GM19025 (cell line): ENCODE results near the gene CLTCL1.

ENCODE experiments used
- ATAC-seq: cut with Tn5 transposase; IDR thresholded peaks from one replicate; pipeline ENCODE4 v1.9.1; 2021; ENCODE audit warnings: mild to moderate bottlenecking, low read depth, moderate library complexity; ENCODE audit not compliant: unreplicated experiment

Gene CLTCL1

DNA sequence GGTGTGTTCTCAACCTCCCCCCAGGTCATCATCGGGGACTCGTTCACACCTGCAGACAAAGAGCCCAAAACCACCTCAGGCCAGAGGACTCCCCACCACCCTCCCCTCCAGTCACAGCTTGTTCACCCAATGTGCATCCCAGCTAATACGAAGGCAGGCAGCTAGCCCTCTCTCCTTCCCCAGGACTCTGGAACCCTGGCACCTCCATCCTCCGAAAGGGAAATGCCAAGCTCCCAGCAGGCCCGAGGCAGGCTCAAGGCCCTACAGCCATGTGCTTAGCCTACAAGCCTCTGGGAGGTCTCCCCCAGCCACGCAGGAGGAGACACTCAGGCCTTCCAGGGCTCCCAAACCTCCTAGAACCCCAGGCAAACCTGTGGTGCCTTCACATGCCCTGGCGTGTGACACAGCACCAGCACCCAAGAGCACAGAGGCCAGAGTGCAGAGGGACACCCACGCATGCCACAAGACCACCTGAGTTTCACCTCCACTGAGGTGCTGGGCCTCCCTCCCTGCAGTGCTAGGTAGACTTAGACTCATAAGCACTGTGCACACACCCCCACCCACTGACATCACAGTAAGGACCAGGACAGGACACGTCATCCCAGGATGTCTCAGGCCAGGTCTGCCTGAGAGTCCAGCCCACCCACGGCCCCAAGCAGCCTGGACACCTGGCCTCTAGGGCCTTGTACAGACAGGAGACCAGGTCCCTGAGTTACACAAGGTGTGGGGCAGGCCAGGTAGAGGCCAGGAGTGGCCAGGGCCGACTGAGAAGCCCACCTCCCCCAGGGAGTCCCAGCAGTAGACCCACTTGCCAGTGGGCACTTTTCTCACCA is 153.9 kb downstream of the CLTCL1 start:
- ATAC-seq = no peak

DNA sequence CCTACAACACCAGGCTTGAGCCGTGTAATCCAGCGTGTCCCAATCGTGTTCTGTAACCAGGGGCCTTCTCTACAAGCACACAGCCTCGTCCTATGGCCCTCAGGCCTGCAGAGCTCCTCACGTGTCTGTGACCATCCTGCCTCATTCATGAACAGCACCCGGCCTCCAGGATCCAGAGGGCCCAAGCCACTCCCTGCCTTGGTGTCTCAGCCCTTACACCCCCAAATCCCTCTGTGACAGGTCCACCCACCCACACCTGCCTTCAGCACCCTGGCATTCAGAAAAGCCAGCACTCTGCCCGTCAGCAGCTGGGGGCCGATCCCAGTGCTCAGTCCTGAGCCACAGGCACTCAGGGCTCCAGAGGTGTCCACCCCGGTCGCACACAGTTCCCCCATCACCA is 154.6 kb downstream of the CLTCL1 start:
- no peak for ATAC-seq

DNA sequence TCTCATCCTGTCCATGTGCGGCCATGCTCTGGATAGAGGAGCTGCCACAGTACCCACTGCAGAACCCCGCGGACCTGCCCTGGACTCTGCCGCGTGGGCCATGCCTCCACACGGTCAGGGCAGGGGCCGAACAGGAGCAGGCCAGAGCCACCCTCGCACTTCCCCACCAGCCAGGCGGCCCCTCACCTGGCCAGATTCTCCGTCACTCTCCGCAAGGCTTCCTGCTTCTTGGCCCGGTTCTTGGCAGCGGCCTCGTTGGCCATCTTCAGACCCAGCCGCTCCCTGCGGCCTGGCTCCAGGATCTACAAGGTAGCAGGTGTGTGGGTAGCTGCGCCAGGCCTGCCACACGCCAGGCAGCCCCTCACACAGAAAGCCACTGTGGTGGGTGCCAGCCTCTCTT is 156.6 kb downstream of the CLTCL1 start:
- no peak for ATAC-seq

DNA sequence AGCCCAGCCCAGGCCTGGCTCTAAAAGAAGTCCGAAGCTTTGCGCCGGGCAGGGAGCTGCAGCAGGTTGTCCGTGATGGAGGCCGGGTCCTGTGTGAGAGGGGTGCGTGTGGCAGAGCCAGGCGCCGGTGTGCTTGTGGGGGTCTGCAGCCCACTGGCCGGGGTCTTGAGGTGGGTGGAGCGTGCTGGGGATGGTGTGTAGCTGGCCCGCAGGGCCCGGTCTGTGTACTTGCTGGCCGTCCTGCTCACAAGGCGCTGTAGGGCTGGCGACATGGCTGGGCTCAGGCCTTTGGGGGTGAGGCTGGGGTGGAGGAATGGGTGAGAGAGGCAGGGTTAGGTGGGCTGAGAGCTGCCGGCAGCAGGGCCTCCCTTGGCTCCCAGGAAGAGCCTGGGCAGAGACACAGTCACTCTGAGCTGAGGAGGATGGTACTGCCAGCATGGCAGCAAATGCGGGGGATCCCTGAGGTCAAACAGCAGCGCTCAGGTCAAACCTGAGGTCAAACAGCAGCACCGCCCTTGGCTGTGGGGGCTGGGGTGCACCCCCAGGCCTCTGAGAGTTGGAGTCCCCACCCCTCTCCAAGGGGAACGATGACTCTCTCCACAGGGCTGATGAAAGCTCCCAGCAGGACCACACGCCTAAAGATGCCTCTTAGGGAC is 157.2 kb downstream of the CLTCL1 start:
- no peak for ATAC-seq

DNA sequence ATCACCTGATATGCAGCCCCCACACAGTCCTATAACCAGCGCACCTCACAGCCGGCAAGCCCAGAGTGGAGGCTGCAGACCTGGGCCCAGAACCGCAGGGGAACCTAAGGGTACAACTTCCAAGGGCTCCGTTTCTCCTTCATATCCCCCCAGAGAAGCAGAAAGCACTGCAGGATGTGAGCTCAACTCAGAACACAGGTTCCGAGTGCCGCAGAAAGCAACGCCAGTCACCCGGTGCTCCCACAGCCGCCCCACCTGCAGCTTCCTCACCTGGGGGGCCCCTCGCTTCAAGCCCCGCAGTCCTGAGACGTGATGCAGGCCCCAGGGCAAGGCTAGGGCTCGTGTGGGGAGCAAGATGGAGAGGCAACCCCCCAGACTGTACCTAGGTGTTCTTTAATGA is 158.0 kb downstream of the CLTCL1 start:
- ATAC-seq = no peak

DNA sequence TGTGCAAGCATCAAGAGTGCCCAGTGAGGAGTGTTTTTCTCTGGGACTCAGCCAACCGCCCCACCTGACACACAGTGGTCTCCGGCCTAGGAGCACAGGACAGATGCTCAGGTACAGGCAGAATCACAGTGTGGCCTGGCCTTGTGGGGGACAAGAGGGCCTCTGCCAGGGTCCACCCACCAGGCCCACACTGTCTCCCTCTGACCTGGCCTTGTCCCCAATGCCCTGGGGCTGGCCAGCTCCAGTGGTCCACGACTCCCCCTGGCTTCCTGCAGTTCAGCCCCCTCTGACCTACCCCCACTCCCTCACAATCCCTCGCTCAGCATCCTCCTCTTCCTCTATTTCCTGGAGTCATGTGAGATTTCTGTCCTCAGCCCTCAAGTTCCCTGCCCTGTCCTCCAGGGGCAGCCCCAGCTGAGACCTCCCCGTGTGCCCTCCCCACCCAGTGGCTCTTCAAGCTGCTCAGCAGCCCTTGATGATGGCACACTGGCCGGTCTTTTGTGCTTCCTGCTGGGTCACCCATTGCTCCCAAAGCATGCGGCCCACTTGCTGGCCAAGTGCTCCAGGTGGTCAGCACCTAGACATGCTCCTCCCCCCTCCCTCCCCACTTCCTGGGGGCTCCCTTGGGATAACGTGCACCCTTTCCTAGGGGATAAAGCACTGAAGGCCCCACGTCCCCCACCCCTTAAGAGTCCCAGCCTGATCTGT is 158.7 kb downstream of the CLTCL1 start:
- no peak for ATAC-seq

DNA sequence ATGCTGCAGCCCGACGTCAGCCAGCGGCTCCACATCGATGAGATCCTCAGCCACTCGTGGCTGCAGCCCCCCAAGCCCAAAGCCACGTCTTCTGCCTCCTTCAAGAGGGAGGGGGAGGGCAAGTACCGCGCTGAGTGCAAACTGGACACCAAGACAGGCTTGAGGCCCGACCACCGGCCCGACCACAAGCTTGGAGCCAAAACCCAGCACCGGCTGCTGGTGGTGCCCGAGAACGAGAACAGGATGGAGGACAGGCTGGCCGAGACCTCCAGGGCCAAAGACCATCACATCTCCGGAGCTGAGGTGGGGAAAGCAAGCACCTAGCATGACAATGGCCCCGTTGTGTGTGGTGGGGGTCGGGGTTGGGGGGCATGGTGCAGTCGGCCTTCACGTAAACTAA is 159.4 kb downstream of the CLTCL1 start:
- ATAC-seq = no peak

DNA sequence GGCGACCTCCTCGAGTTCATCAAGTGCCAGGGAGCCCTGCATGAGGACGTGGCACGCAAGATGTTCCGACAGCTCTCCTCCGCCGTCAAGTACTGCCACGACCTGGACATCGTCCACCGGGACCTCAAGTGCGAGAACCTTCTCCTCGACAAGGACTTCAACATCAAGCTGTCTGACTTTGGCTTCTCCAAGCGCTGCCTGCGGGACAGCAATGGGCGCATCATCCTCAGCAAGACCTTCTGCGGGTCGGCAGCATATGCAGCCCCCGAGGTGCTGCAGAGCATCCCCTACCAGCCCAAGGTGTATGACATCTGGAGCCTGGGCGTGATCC is 159.9 kb downstream of the CLTCL1 start:
- ATAC-seq = no peak

DNA sequence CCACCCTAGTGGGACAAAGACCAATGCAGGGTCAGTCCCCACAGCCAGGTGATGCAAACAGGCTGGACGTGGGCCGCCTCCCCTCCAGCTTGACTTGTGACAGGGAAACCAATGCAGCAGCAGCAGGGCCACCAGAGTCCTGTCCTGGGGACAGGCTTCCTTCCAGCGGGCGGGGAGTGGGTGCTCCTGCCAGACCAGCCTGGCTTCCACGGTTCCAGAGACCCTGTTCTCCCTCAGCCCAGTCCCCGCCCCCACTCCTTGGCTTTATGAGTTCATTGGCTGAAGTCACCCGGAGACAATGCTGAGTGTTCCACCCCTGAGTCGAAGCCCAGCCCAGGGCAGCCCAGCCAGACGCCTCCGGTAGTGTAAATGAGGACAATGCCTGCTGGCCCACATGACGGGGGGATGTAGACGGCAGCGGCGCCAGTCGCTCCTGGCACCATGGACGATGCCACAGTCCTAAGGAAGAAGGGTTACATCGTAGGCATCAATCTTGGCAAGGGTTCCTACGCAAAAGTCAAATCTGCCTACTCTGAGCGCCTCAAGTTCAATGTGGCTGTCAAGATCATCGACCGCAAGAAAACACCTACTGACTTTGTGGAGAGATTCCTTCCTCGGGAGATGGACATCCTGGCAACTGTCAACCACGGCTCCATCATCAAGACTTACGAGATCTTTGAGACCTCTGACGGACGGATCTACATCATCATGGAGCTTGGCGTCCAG is 160.4 kb downstream of the CLTCL1 start, which contains the start of gene TSSK2:
Gene TSSK2, plus strand, starts transcription at position 350 of the 726 bp plus-strand sequence. Its CDS starts 92 bp downstream, at position 442.
- no peak for ATAC-seq

DNA sequence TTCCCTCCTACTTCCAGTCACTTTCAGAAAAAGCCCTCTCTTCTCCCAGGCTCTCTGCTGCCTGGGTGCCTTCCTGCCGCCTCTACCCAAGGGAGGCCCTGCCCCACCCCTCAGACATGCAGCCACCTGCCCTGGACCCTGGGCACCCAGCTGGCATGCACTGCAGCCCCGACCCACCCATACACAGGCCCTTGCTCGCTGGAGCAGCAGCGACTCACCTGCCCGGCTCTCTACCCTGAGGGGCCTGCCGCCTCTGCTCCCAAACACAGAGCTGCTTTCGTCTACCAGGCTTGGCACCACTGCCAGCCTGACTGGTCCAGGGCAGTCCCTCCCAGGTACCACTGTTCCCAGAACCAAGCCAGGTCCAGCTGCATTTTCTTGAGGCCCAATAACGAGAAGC is 161.6 kb downstream of the CLTCL1 start:
- no peak for ATAC-seq
